UCSD-AML1 (cell line): Measurements from ENCODE around the gene SPO11.

Experiments
- DNase-seq: peaks from one replicate; lab custom pipeline; 2025; ENCODE audit not compliant: unreplicated experiment; lab: John Stamatoyannopoulos, UW

The SPO11 gene

GRCh38 chr20:57374931-57375651 lies 45.5 kb downstream of the SPO11 start:
- DNase-seq, result no peak

GRCh38 chr20:57375652-57376230 lies 46.1 kb downstream of the SPO11 start:
- DNase-seq, result no peak

GRCh38 chr20:57377350-57377749 lies 47.7 kb downstream of the SPO11 start:
- DNase-seq, result no peak

GRCh38 chr20:57378107-57378506 lies 48.5 kb downstream of the SPO11 start:
- DNase-seq, result no peak

GRCh38 chr20:57378646-57379262 lies 49.2 kb downstream of the SPO11 start:
- DNase-seq, result no peak

GRCh38 chr20:57379263-57379647 lies 49.7 kb downstream of the SPO11 start:
- no peak for DNase-seq

GRCh38 chr20:57380081-57380750 lies 50.6 kb downstream of the SPO11 start:
- DNase-seq, result no peak

GRCh38 chr20:57381596-57382503 lies 52.2 kb downstream of the SPO11 start:
- DNase-seq, result peak; percentile 74

- no peak for DNase-seq
These were observed 52.9 kb downstream of the SPO11 start for GRCh38 chr20:57382516-57382915.

GRCh38 chr20:57383447-57384347 lies 54.1 kb downstream of the SPO11 start:
- no peak for DNase-seq

- no peak for DNase-seq
These were observed 54.9 kb downstream of the SPO11 start for GRCh38 chr20:57384486-57384885.

GRCh38 chr20:57384953-57385761 lies 55.6 kb downstream of the SPO11 start:
- no peak for DNase-seq

- no peak for DNase-seq
These were observed 56.3 kb downstream of the SPO11 start for GRCh38 chr20:57385940-57386339.

- DNase-seq, result no peak
These were observed 57.2 kb downstream of the SPO11 start for GRCh38 chr20:57386762-57387161.

- no peak for DNase-seq
These were observed 57.9 kb downstream of the SPO11 start for GRCh38 chr20:57387463-57387862.

GRCh38 chr20:57387945-57388371 lies 58.4 kb downstream of the SPO11 start:
- no peak for DNase-seq

GRCh38 chr20:57388953-57389694 lies 59.5 kb downstream of the SPO11 start:
- DNase-seq, result no peak
